K562 (cell line): ENCODE data around the gene INPP4B.

ENCODE experiments used
- EZH2 ChIP-seq: IDR thresholded peaks from 2 replicates; pipeline ENCODE4 v1.6.1; 2012; ENCODE audit warnings: low read depth, mild to moderate bottlenecking, inconsistent platforms, low read length, borderline replicate concordance
- FUS ChIP-seq: fragments of 200-400 bp; formaldehyde crosslinking; optimal IDR thresholded peaks from 2 replicates; pipeline ENCODE3; 2017; ENCODE audit warnings: low read depth, low read length
- KDM4B ChIP-seq, 2 experiments: fragments of 450-650 bp in 1 of 2; sonication (generic) in 1 of 2; IDR thresholded peaks; 2 replicates each; pipeline ENCODE4 v1.6.1; 2016 to 2017; ENCODE audit warnings: borderline replicate concordance in 2 of 2, antibody characterized with exemption in 1 of 2, low read depth in 1 of 2, mild to moderate bottlenecking in 1 of 2
- KLF16 ChIP-seq: IDR thresholded peaks from 2 replicates; pipeline ENCODE4 v1.6.1; 2016; ENCODE audit warnings: antibody characterized with exemption
- MAFG ChIP-seq: fragments of 450-650 bp; conservative IDR thresholded peaks from 2 replicates; pipeline ENCODE4 v1.6.1; 2016; ENCODE audit warnings: missing genetic modification characterization, missing compliant biosample characterization
- MBD2 ChIP-seq: sonication (generic); IDR thresholded peaks from 2 replicates; pipeline ENCODE4 v1.6.1; 2016; ENCODE audit warnings: low read depth, borderline replicate concordance
- MYC ChIP-seq, 2 experiments: fragments of 250-450 bp in 1 of 2; sonication (Bioruptor Pico) in 1 of 2; IDR thresholded peaks; 2 replicates each; pipeline versions ENCODE4 v1.5.1 to v1.6.1; 2012 to 2021; ENCODE audit warnings: low read depth in 2 of 2, borderline replicate concordance in 1 of 2, improper control_type of control experiment in 1 of 2, low read length in 1 of 2, mild to moderate bottlenecking in 1 of 2, moderate library complexity in 1 of 2
- ZFP91 ChIP-seq: sonication (generic); formaldehyde crosslinking; IDR thresholded peaks from 2 replicates; pipeline ENCODE4 v1.8.0; 2022; ENCODE audit warnings: mild to moderate bottlenecking, missing genetic modification reagents
- ZNF175 ChIP-seq: fragments of 200-800 bp; sonication (Bioruptor generic); IDR thresholded peaks from 2 replicates; pipeline ENCODE4 v1.6.1; 2016; ENCODE audit warnings: low read depth, mild to moderate bottlenecking, missing genetic modification characterization, missing compliant biosample characterization
- ZNF699 ChIP-seq: fragments of 250-450 bp; sonication (Bioruptor Pico); IDR thresholded peaks from 2 replicates; pipeline ENCODE4 v1.8.0; 2021; ENCODE audit warnings: mild to moderate bottlenecking, moderate library complexity; ENCODE audit not compliant: insufficient replicate concordance
- TF ChIP-seq, protein P1 (sequence below): sonication (generic); formaldehyde crosslinking; IDR thresholded peaks from 2 replicates; pipeline ENCODE4 v1.8.1; 2023; ENCODE audit warnings: mild to moderate bottlenecking, missing genetic modification reagents
- TF ChIP-seq, protein P2 (sequence below): sonication (generic); formaldehyde crosslinking; IDR thresholded peaks from 2 replicates; pipeline ENCODE4 v1.8.0; 2022; ENCODE audit warnings: mild to moderate bottlenecking, low read depth, missing genetic modification reagents

GRCh38 chr4:142202404-142203332, 643.4 kb downstream of the INPP4B start:
- no peak for TF ChIP-seq ZNF175 (CRISPR knock-in tag)
- no peak for TF ChIP-seq MBD2
- TF ChIP-seq MYC (IDR thresholded peaks at IDR 0.05; ENCODE audit: low read depth, low read length) = no peak
- TF ChIP-seq MYC (CRISPR knock-in tag; IDR thresholded peaks at IDR 0.05; ENCODE audit: borderline replicate concordance, low read depth) = no peak
- no peak for TF ChIP-seq ZFP91 (CRISPR knock-in tag)
- TF ChIP-seq MAFG (tag) = no peak
- TF ChIP-seq KLF16 = no peak
- TF ChIP-seq KDM4B (IDR thresholded peaks at IDR 0.05; ENCODE audit: borderline replicate concordance in 2 of 2, low read depth in 1 of 2) = no peak
- no peak for TF ChIP-seq ZNF699
- TF ChIP-seq, protein P1, sequence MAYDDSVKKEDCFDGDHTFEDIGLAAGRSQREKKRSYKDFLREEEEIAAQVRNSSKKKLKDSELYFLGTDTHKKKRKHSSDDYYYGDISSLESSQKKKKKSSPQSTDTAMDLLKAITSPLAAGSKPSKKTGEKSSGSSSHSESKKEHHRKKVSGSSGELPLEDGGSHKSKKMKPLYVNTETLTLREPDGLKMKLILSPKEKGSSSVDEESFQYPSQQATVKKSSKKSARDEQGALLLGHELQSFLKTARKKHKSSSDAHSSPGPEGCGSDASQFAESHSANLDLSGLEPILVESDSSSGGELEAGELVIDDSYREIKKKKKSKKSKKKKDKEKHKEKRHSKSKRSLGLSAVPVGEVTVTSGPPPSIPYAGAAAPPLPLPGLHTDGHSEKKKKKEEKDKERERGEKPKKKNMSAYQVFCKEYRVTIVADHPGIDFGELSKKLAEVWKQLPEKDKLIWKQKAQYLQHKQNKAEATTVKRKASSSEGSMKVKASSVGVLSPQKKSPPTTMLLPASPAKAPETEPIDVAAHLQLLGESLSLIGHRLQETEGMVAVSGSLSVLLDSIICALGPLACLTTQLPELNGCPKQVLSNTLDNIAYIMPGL (CRISPR knock-in tag) = no peak
- TF ChIP-seq FUS = no peak
- no peak for TF ChIP-seq EZH2
- TF ChIP-seq, protein P2, sequence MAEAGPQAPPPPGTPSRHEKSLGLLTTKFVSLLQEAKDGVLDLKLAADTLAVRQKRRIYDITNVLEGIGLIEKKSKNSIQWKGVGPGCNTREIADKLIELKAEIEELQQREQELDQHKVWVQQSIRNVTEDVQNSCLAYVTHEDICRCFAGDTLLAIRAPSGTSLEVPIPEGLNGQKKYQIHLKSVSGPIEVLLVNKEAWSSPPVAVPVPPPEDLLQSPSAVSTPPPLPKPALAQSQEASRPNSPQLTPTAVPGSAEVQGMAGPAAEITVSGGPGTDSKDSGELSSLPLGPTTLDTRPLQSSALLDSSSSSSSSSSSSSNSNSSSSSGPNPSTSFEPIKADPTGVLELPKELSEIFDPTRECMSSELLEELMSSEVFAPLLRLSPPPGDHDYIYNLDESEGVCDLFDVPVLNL = no peak
